GM06990 (cell line): Measurements from ENCODE around the gene THSD1.

Source experiments
- DNase-seq: peaks from one replicate; pipeline ENCODE4 v3.0.0-alpha.2; 2011; ENCODE audit not compliant: insufficient read length; ENCODE audit errors: extremely low read depth
- H3K27me3 ChIP-seq: replicated peaks from 2 replicates; pipeline ENCODE4 v1.6.0; 2011; ENCODE audit warnings: low read length; ENCODE audit not compliant: control insufficient read depth, insufficient read depth
- H3K36me3 ChIP-seq: 2 replicates; pipeline ENCODE4 v1.5.1; 2011; ENCODE audit warnings: low read length; ENCODE audit not compliant: control insufficient read depth, insufficient read depth
- H3K4me3 ChIP-seq: replicated peaks from 2 replicates; pipeline ENCODE4 v1.5.1; 2011; ENCODE audit warnings: low read depth, mild to moderate bottlenecking, control low read depth, low read length
- TF ChIP-seq, protein P1 (sequence below): IDR thresholded peaks from 2 replicates; pipeline ENCODE4 v1.5.1; 2011; ENCODE audit warnings: low read length, control low read depth, mild to moderate bottlenecking, inconsistent platforms; ENCODE audit not compliant: insufficient read depth, poor library complexity, severe bottlenecking

Gene THSD1

DNA sequence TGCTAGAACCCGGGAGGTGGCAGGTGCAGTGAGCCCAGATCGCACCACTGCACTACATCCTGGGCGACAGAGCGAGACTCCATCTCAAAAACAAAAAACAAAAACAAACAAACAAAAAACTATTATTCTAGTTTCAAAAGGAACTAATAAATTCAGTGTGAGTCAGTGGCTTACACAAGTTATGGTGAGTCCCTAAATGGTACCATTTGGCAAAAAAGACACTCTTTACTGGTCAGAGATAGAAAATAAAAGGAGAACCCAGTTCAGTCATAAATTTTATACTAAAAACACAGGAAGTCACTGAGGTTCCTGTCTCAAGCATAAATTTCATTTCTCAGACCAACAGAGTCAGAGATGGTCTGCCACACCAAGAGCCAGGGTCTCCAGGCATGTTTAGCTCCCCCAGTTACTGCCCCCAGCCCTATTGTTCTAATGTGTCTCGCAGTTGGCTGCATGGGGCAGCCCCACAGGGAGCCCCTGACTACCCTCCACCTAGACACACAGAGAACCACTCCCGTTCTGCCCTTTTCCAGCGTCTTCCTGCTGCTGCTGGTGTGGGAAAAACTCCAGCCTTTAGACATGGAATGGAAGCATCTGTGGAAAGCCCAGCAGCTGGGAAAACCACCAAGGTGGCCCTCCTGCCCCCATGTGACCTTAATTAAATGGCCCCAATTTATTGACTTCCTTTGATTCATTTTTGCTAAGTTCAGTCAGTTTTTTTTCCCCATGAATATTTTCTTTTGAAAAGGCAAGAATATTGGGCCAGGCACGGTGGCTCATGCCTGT, 12.2 kb downstream of the THSD1 start:
- no peaks in the 10 kb centered on the region; the same call in none of the 2 replicates for H3K27me3 ChIP-seq
- DNase-seq = no peak
- H3K36me3 ChIP-seq = no peaks in the 10 kb centered on the region
- H3K4me3 ChIP-seq = no peak overlapping the region
- TF ChIP-seq, protein P1, sequence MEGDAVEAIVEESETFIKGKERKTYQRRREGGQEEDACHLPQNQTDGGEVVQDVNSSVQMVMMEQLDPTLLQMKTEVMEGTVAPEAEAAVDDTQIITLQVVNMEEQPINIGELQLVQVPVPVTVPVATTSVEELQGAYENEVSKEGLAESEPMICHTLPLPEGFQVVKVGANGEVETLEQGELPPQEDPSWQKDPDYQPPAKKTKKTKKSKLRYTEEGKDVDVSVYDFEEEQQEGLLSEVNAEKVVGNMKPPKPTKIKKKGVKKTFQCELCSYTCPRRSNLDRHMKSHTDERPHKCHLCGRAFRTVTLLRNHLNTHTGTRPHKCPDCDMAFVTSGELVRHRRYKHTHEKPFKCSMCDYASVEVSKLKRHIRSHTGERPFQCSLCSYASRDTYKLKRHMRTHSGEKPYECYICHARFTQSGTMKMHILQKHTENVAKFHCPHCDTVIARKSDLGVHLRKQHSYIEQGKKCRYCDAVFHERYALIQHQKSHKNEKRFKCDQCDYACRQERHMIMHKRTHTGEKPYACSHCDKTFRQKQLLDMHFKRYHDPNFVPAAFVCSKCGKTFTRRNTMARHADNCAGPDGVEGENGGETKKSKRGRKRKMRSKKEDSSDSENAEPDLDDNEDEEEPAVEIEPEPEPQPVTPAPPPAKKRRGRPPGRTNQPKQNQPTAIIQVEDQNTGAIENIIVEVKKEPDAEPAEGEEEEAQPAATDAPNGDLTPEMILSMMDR = no peak

DNA sequence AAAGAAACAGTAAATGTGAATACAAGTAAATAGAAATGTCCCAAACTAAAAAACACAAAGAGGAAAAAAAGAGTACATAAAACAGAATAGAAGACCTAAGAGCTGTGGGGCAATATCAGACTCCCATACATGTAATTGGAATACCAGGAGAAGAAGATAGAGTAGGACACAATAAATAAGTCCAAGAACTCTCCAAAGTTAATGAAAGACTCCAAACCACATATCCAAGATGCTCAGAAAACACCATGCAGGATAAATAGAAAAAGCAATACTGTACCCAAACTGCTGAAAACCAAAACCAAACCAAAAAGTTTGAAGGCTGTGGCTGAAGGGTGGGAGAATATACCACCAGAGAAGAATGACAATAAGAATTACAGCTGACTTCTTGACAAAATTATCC, 18.3 kb downstream of the THSD1 start:
- Histone ChIP-seq H3K4me3 (no peak overlapping the region), H3K27me3 (no peaks in the 10 kb centered on the region; the same call in 1 of the 2 replicates), H3K36me3 (no peaks in the 10 kb centered on the region)
- DNase-seq = no peak
- TF ChIP-seq, protein P1 = no peak

DNA sequence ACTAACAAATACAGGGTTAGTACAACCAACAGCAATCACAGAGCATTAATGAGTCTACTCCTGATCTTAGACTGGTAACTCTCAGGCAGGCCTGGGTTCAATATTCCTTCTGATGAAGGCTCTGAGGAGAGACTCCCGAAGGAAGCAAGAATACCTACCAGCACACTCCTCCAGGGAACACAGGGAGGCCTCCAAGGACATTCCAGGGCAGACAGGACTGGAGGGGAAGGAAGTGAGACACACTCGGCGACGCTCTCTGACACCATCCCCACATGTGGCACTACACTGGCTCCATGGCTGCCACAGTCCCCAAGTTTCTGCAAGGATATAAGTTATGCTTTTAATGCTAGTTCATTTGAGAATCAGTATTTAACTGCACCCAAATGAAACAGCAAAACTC, 20.1 kb downstream of the THSD1 start:
- TF ChIP-seq, protein P1 = no peak
- no peak for DNase-seq
- Histone ChIP-seq H3K4me3 (no peak overlapping the region), H3K27me3 (no peaks in the 10 kb centered on the region; the same call in 1 of the 2 replicates), H3K36me3 (no peaks in the 10 kb centered on the region)

DNA sequence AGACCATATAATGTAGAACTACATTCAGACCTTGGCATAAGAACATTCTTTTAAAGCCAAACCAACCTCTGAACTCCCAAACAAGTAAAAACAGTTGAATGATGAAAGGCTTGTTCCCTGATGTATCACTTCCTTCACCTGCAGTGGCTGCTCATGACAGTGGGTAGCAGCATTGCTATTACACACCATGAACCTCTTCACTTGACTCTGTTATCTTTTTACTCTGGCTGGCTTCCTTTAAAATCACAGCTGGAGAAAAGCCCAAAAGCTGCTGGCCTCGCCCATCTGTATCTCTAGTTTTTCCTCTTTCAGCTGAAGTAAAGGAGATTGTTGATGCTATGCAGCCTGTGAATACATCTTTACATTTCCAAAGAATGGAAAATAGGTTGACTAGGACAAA, 22.6 kb downstream of the THSD1 start:
- TF ChIP-seq, protein P1 = no peak
- H3K4me3 ChIP-seq = no peak overlapping the region
- DNase-seq = no peak
- H3K36me3 ChIP-seq = no peaks in the 10 kb centered on the region
- no peaks in the 10 kb centered on the region; the same call in 1 of the 2 replicates for H3K27me3 ChIP-seq

DNA sequence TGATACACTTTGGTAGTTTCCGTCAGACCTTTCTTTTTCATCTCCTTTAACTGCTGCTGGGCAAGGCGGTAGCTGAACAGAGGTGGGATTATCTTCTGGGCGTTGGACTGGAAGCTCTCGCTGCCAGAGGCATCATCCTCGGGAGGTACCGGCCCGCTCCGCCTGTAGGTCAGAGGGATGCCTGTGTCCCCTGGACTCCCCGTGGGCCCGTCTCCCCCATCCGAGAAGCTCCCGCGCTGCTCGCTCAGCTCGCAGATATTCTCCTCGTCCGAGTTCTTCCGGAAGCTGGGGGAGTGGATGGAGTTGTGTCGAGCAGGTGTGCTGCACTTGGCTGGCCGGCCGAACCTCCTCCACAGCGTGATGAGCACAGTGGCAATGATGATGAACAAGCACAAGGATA, 27.7 kb downstream of the THSD1 start:
- Histone ChIP-seq H3K4me3 (no peak overlapping the region), H3K36me3 (no peaks in the 10 kb centered on the region), H3K27me3 (no peaks in the 10 kb centered on the region)
- TF ChIP-seq, protein P1 = no peak
- DNase-seq = no peak
